Prostate gland (tissue), 2 donors: ENCODE data around the gene GPATCH8.

Experiments used
- CTCF ChIP-seq, 4 experiments: fragments of 200-600 bp in 2 of 4; fragments of 450-650 bp in 2 of 4; sonication (generic) in 2 of 4; IDR thresholded peaks; 1 replicate in 3 of 4; 2 replicates in 1 of 4; pipeline ENCODE4 v1.5.1; 2016 to 2019; ENCODE audit warnings: antibody characterized with exemption in 4 of 4, mild to moderate bottlenecking in 2 of 4, moderate library complexity in 2 of 4
- POLR2A ChIP-seq: fragments of 450-650 bp; IDR thresholded peaks from one replicate; pipeline ENCODE4 v1.6.1; 2016; ENCODE audit warnings: antibody characterized with exemption, mild to moderate bottlenecking
- POLR2AphosphoS5 ChIP-seq: sonication (generic); formaldehyde crosslinking; IDR thresholded peaks from one replicate; pipeline ENCODE4 v1.6.1; 2017; ENCODE audit warnings: antibody characterized with exemption

- TF ChIP-seq CTCF (IDR thresholded peaks at IDR 0.05) (no peak), POLR2AphosphoS5 (no peak), POLR2A (no peak)
Measured at GRCh38 chr17:44501866-44502375, 1.3 kb downstream of the GPATCH8 start.
